MM.1S (cell line): Measurements from ENCODE around the gene STK10.
"Not testable (repeated sequence)": the region's sequence is repeated elsewhere in the genome, so short reads cannot be mapped to it uniquely, and the experiment has no call there.

Experiments used
- EZH2phosphoT487 ChIP-seq: fragments of 300-600 bp; sonication (generic); IDR thresholded peaks from 2 replicates; pipeline ENCODE4 v1.6.1; 2018; ENCODE audit warnings: antibody characterized with exemption, low read length
- TF ChIP-seq, protein P1 (sequence below): fragments of 300-600 bp; sonication (generic); IDR thresholded peaks from 2 replicates; pipeline ENCODE4 v1.5.1; 2016; ENCODE audit warnings: antibody characterized with exemption, low read length, mixed read lengths

DNA sequence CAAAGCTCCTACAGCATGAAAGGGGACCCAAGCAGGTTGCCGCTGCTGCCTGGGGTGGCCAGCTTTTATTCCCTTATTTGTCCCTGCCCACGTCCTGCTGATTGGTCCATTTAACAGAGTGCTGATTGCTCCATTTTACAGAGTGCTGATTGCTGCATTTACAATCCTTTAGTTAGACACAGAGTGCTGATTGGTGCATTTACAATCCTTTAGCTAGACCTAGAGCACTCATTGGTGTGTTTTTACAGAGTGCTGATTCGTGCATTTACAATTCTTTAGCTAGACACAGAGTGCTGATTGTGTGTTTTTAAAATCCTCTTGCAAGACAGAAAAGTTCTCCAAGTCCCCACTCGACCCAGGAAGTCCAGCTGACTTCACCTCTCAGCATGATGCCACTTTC, 9.8 kb upstream of the STK10 start:
- TF ChIP-seq, protein P1, sequence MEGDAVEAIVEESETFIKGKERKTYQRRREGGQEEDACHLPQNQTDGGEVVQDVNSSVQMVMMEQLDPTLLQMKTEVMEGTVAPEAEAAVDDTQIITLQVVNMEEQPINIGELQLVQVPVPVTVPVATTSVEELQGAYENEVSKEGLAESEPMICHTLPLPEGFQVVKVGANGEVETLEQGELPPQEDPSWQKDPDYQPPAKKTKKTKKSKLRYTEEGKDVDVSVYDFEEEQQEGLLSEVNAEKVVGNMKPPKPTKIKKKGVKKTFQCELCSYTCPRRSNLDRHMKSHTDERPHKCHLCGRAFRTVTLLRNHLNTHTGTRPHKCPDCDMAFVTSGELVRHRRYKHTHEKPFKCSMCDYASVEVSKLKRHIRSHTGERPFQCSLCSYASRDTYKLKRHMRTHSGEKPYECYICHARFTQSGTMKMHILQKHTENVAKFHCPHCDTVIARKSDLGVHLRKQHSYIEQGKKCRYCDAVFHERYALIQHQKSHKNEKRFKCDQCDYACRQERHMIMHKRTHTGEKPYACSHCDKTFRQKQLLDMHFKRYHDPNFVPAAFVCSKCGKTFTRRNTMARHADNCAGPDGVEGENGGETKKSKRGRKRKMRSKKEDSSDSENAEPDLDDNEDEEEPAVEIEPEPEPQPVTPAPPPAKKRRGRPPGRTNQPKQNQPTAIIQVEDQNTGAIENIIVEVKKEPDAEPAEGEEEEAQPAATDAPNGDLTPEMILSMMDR, result not testable (repeated sequence)
- not testable (repeated sequence) for TF ChIP-seq EZH2phosphoT487
